ENCODE results near the gene LTK. TPM values are rescaled to one million over a fixed set of nuclear protein-coding genes. Genes with fewer than 3 reads are reported as not detected.

Gene LTK
- total RNA-seq, 3 donors from 2014 or later (not counting 1 experiment from before 2014, with no cell fraction given), result 0.56 to 4.9 (median 1.7) TPM

DNA sequence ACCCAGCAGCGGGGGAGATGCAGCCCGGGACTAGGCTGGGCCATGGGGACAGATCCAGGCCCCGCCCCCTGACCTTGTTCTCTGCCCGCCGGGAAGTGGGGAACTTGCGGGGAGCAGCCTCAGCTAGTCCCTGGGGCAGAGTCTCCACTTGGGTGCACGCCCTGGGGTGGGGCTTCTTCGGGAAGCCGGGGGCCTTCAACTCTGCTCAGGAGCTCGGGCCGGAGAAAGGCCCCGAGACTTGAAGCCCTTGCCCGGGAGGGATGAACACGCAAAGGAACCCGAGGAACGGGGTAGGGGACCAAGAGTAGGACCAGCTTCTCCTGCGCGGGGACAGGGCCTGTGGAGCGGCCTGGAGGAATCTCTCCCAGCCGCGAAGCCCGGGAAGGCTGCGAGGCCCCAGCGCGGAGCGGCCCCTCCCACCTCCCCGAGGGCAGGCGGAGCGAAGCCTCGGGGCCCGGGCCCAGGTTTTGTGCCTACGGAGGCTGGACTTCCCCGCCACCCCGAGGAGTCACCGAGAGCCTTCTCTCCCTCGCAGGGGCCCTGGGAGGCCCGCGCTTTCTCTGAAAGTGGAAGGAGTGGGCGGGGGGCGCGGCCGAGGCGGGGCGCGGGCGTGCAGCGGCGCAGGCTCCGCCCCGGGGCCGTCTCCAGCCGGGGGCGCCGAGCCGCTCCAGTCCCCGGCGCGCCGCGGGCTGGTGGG is 20.3 kb downstream of the LTK start, which contains the start of gene ITPKA:
ITPKA (plus strand) TSS at position 670 of the 697 bp plus-strand sequence. CDS start 54 bp downstream, outside the sequence.
- intact Hi-C loops (cut with micrococcal nuclease), result no loop called here

GRCh38 chr15:41492597-41493204 is 20.9 kb downstream of the LTK start:
- no peaks in the 10 kb centered on the region for H3K36me3 ChIP-seq (ENCODE audit: control insufficient read depth, insufficient read depth, low read length)
- H3K27ac ChIP-seq (ENCODE audit: low read length), result no peak overlapping the region
- peaks cover 40% of the 10 kb centered on the region for H3K27me3 ChIP-seq (ENCODE audit: control insufficient read depth, insufficient read depth, low read length)
- H3K9me3 ChIP-seq (ENCODE audit: control insufficient read depth, insufficient read depth, low read length), result no peaks in the 10 kb centered on the region
- peaks cover 37% of the 10 kb centered on the region for H3K4me1 ChIP-seq (ENCODE audit: control insufficient read depth, insufficient read depth, low read length)
- WGBS (ENCODE audit: insufficient coverage), result 12% methylated on average over 15 of the region's 15 CpGs
- Mint-ChIP-seq H3K4me3 (peak overlapping the region; percentile 90), H3K36me3 (no peaks in the 10 kb centered on the region), H3K27me3 (ENCODE audit: low read depth in 2 of 2) (peaks cover 29 to 36% of the 10 kb centered on the region in 2 donors), H3K4me1 (peaks cover 12 to 25% of the 10 kb centered on the region in 2 donors), H3K9me3 (no peaks in the 10 kb centered on the region), H3K27ac (peak overlapping the region in 1 of 2 donors; percentile 58)
- no peak for TF ChIP-seq CTCF (IDR thresholded peaks at IDR 0.05)
- H3K4me3 ChIP-seq (ENCODE audit: low read length), result peak overlapping the region; percentile 50
- intact Hi-C loops (cut with micrococcal nuclease), result no loop called here
- no peak for ATAC-seq
- DNase-seq, result no peak

More for the DNA sequence above, 20.3 kb downstream of the LTK start, which contains the start of gene ITPKA:
- H3K27me3 Mint-ChIP-seq (ENCODE audit: low read depth in 2 of 2), result peaks cover 30 to 34% of the 10 kb centered on the region in 2 donors
- no peaks in the 10 kb centered on the region for H3K36me3 ChIP-seq (ENCODE audit: control insufficient read depth, insufficient read depth, low read length)
- H3K27ac Mint-ChIP-seq, result peak within 1 kb of the TSS in 1 of 2 donors; percentile 58
- peak; percentile 84 to 90 (median 89) for ATAC-seq
- peak; percentile 67 to 86 for DNase-seq
- no peak for TF ChIP-seq CTCF (IDR thresholded peaks at IDR 0.05)
- H3K9me3 ChIP-seq (ENCODE audit: control insufficient read depth, insufficient read depth, low read length), result no peaks in the 10 kb centered on the region
- peak within 1 kb of the TSS; percentile 90 for H3K4me3 Mint-ChIP-seq
- H3K4me3 ChIP-seq (ENCODE audit: low read length), result peak within 1 kb of the TSS; percentile 50
- H3K27me3 ChIP-seq (ENCODE audit: control insufficient read depth, insufficient read depth, low read length), result peaks cover 45% of the 10 kb centered on the region
- H3K36me3 Mint-ChIP-seq, result no peaks in the 10 kb centered on the region
- no peaks in the 10 kb centered on the region for H3K9me3 Mint-ChIP-seq
- peaks cover 33% of the 10 kb centered on the region for H3K4me1 ChIP-seq (ENCODE audit: control insufficient read depth, insufficient read depth, low read length)
- H3K4me1 Mint-ChIP-seq, result peaks cover 7 to 18% of the 10 kb centered on the region in 2 donors
- no peak within 1 kb of the TSS for H3K27ac ChIP-seq (ENCODE audit: low read length)
- under 1% methylated on average over 60 of the region's 60 CpGs for WGBS (ENCODE audit: insufficient coverage)

GRCh38 chr15:41491889-41492288 is 21.7 kb downstream of the LTK start:
- Histone ChIP-seq H3K4me3 (ENCODE audit: low read length) (no peak overlapping the region), H3K27ac (ENCODE audit: low read length) (no peak overlapping the region), H3K9me3 (ENCODE audit: control insufficient read depth, insufficient read depth, low read length) (no peaks in the 10 kb centered on the region), H3K4me1 (ENCODE audit: control insufficient read depth, insufficient read depth, low read length) (peaks cover 43% of the 10 kb centered on the region), H3K36me3 (ENCODE audit: control insufficient read depth, insufficient read depth, low read length) (no peaks in the 10 kb centered on the region), H3K27me3 (ENCODE audit: control insufficient read depth, insufficient read depth, low read length) (peaks cover 35% of the 10 kb centered on the region)
- Mint-ChIP-seq H3K36me3 (no peaks in the 10 kb centered on the region), H3K27me3 (ENCODE audit: low read depth in 2 of 2) (peaks cover 29% of the 10 kb centered on the region in 2 donors), H3K27ac (no peak overlapping the region), H3K4me3 (no peak overlapping the region), H3K9me3 (no peaks in the 10 kb centered on the region), H3K4me1 (peaks cover 20 to 33% of the 10 kb centered on the region in 2 donors)
- intact Hi-C loops (cut with micrococcal nuclease), result no loop called here
- ATAC-seq, result no peak
- WGBS (ENCODE audit: insufficient coverage), result 97% methylated on average over 3 of the region's 4 CpGs
- TF ChIP-seq CTCF (IDR thresholded peaks at IDR 0.05), result no peak
- no peak for DNase-seq

All from natural killer cell (primary cell).